HG03442 (cell line): Measurements from ENCODE around the gene ENAH.

Experiments
- ATAC-seq: cut with Tn5 transposase; IDR thresholded peaks from one replicate; pipeline ENCODE4 v1.9.1; 2021; ENCODE audit warnings: mild to moderate bottlenecking, moderate library complexity; ENCODE audit not compliant: unreplicated experiment

Gene ENAH

GRCh38 chr1:225461533-225462428 lies 191.1 kb downstream of the ENAH start:
- no peak for ATAC-seq

- ATAC-seq: no peak
These were observed 192.0 kb downstream of the ENAH start for GRCh38 chr1:225460737-225461532.

DNA sequence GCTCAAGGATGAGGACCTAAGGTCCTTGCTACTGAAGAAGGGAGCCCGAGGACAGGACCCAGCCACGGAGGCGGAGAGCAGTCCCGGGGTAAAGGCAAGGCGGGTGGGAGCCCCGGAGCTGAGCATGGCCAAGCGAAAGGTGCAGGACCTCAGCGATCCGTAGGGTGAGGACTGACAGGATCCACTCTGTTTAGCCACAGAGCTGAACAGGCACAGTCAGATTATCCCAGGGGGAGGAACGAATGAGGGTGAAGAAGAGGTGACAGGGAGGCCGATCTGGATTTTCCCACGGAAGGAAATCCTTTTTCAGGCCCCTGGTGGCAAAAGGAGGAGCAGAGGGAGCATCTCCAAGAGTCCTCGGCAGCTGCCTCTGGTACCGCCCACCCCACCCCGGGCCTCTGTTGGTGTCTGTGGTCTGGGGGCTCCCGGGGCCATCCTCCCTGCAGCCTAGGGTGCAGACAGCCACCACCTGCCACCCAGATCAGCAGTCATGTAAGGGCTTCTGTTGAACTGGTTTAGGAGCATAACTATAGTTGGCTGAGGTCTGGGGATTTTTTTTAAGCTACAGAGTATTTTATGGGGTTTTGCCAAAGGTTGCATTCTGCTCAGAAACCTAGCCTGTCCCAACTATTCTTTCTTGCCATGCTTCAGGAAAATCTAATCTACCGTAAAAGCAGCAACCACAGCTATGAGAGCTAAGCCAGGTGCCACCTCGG lies 192.7 kb downstream of the ENAH start:
- no peak for ATAC-seq

DNA sequence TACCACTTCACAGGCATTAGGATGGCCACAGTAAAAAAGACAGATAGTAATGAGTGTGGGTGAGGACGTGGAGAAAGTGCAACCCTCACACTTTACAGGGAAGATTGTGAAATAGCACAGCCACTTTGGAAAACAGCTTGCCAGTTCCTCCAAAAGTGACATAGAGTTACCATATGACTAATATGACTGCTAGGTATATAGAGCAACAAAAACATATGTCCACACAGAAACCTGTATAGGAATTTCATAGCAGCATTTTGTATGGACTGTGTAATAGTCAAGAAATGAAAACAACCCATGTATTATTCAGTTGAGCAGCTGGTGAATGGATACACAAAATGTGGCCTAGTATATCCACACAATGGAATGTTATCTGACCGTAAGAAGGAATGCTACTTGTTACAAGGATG lies 194.7 kb downstream of the ENAH start:
- no peak for ATAC-seq

DNA sequence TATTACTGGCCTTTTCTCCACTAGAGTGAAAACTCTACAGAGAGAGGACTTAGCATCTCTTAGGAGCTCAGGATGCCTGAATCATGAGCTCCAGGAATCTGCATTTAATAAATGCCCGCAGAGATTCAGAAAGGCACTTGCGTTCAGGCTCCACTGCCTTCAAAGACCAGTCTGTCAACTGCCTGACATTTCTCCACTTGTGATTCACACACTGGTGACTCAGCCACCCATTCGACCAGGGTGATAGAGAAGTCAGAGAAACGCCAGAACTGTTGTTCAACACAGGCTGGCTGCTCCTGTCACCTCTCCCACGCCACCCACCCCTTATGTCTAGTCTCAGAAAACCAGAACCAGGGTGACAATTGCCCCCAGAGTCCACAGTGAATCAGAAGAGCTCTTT lies 198.2 kb downstream of the ENAH start:
- ATAC-seq: peak; percentile 87

- peak; percentile 27 for ATAC-seq
These were observed 198.9 kb downstream of the ENAH start for GRCh38 chr1:225453797-225454648.

DNA sequence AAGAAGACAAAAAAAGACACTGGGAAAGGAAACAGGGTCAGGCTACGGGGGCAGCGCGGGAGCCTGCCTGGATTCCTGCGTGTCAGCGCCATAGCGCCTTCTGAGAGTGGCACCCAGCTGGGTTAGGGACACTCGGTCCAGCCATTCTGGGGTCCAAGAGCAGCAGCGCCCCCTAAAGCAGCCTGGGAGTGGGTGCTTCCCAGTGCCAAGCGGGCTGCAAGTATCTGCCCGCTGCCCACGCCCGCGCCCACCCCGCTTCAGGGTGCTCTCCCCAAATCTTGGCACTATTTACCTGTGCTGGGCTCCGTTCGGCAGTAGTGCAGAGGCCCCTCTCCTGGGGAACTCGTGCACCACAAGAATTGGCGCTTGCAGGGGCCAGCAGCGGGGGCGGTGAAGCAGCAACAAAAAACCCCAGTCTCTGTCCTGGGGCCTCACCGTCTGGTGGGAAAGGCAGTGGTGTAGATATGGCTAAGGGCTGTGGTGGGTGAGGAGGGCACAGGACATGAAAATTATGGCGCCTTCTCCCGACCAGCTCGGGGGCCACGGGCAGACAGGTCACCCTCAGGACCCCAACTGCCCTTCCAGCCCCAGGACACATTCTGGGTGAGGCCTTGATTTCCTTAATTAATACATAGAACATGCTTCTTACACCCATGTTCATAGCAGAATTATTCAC lies 200.9 kb downstream of the ENAH start:
- no peak for ATAC-seq

DNA sequence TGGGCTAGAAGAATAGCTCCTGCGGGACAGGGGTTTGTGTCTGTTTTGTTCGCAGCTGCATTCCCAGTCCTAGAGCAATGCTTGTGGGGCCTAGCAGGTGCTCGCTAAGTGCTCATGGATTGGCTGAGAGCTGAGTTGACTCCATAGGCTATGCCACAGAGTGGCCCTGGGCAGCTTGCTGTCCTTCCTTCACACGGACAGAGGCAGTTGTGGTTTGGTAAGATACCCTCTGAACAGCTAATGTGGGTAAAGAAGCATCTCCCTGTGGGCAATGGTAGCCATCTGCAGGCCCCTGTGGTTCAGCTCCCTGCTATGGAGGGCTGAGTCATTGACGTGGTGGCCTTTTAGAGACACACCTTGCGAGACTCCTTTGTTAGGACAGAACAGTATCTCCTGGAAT lies 201.6 kb downstream of the ENAH start:
- no peak for ATAC-seq

DNA sequence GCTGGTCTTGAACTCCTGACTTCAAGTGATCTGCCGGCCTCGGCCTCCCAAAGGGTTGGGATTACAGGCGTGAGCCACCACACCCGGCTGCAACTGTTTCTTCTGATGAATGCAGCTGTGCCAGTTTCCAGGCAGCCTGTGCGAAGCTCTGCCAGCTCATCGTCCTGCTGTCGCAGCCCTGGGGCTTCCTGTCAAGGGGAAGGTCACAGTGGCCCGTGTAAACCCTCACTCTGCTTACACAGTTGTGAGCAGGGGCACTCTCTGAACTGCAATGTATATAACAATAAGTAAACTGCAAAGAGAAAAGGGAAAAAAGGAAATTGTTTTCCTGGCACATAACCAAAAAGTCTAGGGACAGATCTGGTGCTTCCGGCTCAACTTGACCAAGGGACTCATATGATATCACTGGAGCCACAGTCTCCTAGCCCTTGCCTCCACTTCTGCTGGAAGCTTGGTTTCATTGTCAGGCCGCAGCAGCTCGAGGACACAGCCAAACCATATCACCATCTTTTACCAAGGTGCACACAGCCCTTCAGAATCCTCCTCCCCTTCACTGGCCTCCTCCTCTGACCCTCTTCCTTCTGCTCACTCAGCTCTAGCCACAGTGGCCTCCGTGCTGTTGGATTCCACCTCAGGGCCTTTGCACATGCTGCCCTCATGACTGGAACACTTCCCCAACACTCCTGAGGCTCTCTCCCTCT lies 202.3 kb downstream of the ENAH start:
- ATAC-seq: no peak

DNA sequence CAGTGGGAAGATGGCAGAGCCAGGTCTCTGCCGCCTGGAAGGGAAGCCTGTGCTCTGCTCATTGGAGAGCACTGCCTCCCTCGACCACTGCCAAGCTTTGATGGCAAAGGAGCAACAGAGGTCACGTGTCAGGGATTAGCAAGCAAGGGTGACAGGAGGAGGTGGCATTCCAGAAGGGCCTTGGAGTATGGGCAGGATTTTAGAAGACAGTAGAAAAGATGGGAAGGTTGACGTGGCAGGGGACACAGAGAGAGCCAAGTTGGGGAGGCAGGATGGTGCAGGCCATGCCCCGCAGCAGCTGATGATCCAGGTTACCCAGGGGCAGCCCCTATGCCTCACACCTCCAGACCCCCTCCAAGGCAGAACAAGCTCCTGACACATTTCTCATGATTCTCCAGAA lies 203.1 kb downstream of the ENAH start:
- no peak for ATAC-seq

DNA sequence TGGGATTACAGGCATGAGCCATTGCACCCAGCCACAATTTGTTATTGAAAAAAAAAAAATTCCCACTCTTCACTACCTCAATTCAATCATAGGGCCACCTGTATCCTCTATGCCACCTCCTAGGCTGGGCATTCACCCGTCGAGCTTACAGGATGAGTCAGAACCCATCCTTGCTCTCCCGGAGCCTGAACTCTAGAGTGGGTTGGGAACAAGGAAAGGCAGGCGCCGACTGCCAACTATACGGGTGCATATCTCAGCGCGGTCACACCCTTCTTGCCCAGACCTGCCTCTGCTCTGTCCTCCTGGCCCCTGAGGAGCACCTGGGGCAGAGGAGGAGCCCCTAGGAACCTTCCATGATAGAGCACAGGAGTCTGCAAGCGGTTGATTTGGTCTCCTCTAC lies 203.7 kb downstream of the ENAH start:
- ATAC-seq: no peak

- ATAC-seq: no peak
These were observed 204.6 kb downstream of the ENAH start for GRCh38 chr1:225448146-225448805.

DNA sequence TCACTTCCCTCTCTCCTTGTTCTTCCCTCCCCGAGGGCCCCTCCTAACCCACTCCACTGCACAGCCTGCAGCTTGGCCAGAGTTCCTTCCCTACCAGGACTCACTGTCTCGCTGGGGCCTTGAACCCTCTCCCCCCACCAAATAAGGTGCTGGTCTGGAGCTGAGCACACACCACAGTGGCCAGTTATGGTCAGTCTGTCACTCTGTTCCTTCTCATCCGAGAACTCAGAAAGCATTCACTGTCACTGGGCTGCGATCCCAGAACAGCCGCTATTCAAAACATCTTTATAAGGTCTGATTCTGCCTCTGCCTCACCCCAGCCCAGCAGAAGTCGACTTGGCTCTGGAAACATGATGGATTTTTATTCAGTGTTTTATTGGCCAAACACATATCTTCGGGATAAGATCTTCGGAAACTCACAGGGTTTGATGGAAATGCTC lies 205.3 kb downstream of the ENAH start:
- ATAC-seq: no peak

GRCh38 chr1:225446981-225447615 lies 205.8 kb downstream of the ENAH start:
- ATAC-seq: no peak

GRCh38 chr1:225446595-225446960 lies 206.3 kb downstream of the ENAH start:
- ATAC-seq: no peak

- no peak for ATAC-seq
These were observed 207.0 kb downstream of the ENAH start for GRCh38 chr1:225445639-225446594.

DNA sequence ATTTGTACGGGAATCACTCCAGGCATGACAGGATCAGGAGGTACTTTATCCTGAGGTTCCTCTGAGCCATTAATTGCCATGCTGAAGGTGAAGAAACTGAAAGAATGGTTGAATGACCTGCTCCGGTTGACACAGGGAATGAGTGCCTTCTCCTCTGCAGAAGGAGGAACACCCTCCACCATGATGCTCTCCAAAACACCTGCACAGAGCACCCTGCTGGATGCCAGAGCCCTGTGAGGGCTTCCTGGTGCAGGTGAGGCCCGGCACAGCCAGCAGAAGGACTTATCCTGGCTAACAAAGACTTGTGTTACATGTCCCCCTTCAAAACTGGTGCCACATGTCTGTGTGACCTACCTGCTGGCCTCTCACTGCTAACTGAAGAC lies 210.8 kb downstream of the ENAH start:
- ATAC-seq: no peak
